Mammary epithelial cell (primary cell): Measurements from ENCODE around the gene CFAP99.
"Not testable (repeated sequence)": the region's sequence is repeated elsewhere in the genome, so short reads cannot be mapped to it uniquely, and the experiment has no call there.

ENCODE experiments used
- EZH2 ChIP-seq: IDR thresholded peaks from 2 replicates; pipeline ENCODE4 v1.6.1; 2012; ENCODE audit warnings: low read length, inconsistent platforms, borderline replicate concordance
- TF ChIP-seq, protein P1 (sequence below), 2 donors: IDR thresholded peaks in 1 of 2; conservative IDR thresholded peaks in 1 of 2; 2 replicates each; pipeline ENCODE4 v1.5.1; 2011 to 2012; ENCODE audit warnings: inconsistent platforms in 2 of 2, low read length in 2 of 2, mild to moderate bottlenecking in 2 of 2, control low read depth in 1 of 2, low read depth in 1 of 2; ENCODE audit not compliant: insufficient read depth in 1 of 2; ENCODE audit errors: extremely low read depth in 1 of 2

DNA sequence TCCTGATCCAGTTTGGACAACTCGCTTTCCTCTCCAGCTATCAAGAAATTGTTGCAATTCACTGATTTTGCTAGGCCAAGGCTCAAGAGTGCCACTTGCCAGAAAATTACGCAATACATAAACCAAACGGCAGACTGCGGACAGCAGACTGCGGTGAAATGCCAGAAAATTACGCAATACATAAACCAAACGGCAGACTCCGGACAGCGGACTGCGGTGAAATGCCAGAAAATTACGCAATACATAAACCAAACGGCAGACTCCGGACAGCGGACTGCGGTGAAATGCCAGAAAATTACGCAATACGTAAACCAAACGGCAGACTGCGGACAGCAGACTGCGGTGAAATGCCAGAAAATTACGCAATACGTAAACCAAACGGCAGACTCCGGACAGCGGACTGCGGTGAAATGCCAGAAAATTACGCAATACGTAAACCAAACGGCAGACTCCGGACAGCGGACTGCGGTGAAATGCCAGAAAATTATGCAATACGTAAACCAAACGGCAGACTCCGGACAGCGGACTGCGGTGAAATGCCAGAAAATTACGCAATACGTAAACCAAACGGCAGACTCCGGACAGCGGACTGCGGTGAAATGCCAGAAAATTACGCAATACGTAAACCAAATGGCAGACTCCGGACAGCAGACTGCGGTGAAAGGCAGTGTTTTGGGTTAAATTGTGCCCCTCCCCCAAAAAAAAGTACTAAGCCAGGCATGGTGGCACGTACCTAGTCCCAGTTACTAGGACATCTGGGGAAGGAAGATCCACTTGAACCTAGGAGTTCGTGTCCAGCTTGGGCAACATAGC is 11.4 kb downstream of the CFAP99 start:
- TF ChIP-seq, protein P1, sequence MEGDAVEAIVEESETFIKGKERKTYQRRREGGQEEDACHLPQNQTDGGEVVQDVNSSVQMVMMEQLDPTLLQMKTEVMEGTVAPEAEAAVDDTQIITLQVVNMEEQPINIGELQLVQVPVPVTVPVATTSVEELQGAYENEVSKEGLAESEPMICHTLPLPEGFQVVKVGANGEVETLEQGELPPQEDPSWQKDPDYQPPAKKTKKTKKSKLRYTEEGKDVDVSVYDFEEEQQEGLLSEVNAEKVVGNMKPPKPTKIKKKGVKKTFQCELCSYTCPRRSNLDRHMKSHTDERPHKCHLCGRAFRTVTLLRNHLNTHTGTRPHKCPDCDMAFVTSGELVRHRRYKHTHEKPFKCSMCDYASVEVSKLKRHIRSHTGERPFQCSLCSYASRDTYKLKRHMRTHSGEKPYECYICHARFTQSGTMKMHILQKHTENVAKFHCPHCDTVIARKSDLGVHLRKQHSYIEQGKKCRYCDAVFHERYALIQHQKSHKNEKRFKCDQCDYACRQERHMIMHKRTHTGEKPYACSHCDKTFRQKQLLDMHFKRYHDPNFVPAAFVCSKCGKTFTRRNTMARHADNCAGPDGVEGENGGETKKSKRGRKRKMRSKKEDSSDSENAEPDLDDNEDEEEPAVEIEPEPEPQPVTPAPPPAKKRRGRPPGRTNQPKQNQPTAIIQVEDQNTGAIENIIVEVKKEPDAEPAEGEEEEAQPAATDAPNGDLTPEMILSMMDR (conservative IDR thresholded peaks at IDR 0.05 in 1 of 2, IDR thresholded peaks at IDR 0.05 in 1 of 2; ENCODE audit: extremely low read depth in 1 of 2, insufficient read depth in 1 of 2, low read depth in 1 of 2, low read length in 2 of 2) = not testable (repeated sequence)
- TF ChIP-seq EZH2 = not testable (repeated sequence)
